ENCODE results near the gene ARG2. TPM values are rescaled to one million over a fixed set of nuclear protein-coding genes. Genes with fewer than 3 reads are reported as not detected.

Gene ARG2
- total RNA-seq, 1 experiment from 2014 or later, result 35.6 TPM

- H3K4me1 ChIP-seq (ENCODE audit: insufficient read depth, low read length, poor library complexity, severe bottlenecking), result no peaks in the 10 kb centered on the region
- CTCF ChIA-PET, result interaction anchor here (0.6 to 1.1 kb wide), 13 partner anchors 12 to 1307 kb away, joined by 3 to 17 read pairs (median 11); partner anchors contain the start of genes ARG2, PIGH and RDH11
- POLR2A ChIA-PET (ENCODE audit: low non-redundant PET), result interaction anchor here (0.5 to 0.6 kb wide), 2 partner anchors 48 to 219 kb away, joined by 3 to 4 read pairs; no protein-coding TSS in a partner anchor
- H3K27ac ChIP-seq (ENCODE audit: low read depth, low read length, poor library complexity, severe bottlenecking), result no peak overlapping the region
- BruUV-seq (replicated peaks), result no TSS peak
- TF ChIP-seq CTCF (conservative IDR thresholded peaks at IDR 0.05; ENCODE audit: low read depth, low read length) (peak; percentile 73), EZH2 (IDR thresholded peaks at IDR 0.05; ENCODE audit: borderline replicate concordance, low read depth, low read length, poor library complexity, severe bottlenecking) (no peak)
- no peak overlapping the region for H3K4me3 ChIP-seq (ENCODE audit: low read depth, low read length, poor library complexity, severe bottlenecking)
- H3K36me3 ChIP-seq (ENCODE audit: insufficient read depth, low read length, poor library complexity, severe bottlenecking), result no peaks in the 10 kb centered on the region
- intact Hi-C loops (cut with micrococcal nuclease; ENCODE audit: unreplicated experiment), result loop anchor here (1.0 to 2.0 kb wide), 4 partner anchors 48 to 240 kb away; partner anchors contain the start of gene ARG2
- peak; percentile 74 for DNase-seq (ENCODE audit: low spot score)
- no peaks in the 10 kb centered on the region for H3K9me3 ChIP-seq (ENCODE audit: low read depth, low read length, poor library complexity, severe bottlenecking)
- H3K27me3 ChIP-seq (replicated peaks; ENCODE audit: insufficient read depth, low read depth, low read length, poor library complexity), result no peaks in the 10 kb centered on the region
These were observed 47.2 kb downstream of the ARG2 start for GRCh38 chr14:67666750-67667449.

GRCh38 chr14:67668559-67668958, 48.8 kb downstream of the ARG2 start:
- DNase-seq (ENCODE audit: low spot score), result no peak
- ChIA-PET CTCF (no interaction called here), POLR2A (ENCODE audit: low non-redundant PET) (interaction anchor here (0.6 kb wide), 1 partner anchor 77 kb away, joined by 4 read pairs; no protein-coding TSS in a partner anchor)
- TF ChIP-seq EZH2 (IDR thresholded peaks at IDR 0.05; ENCODE audit: borderline replicate concordance, low read depth, low read length, poor library complexity, severe bottlenecking) (no peak), CTCF (conservative IDR thresholded peaks at IDR 0.05; ENCODE audit: low read depth, low read length) (no peak)
- no peaks in the 10 kb centered on the region for H3K27me3 ChIP-seq (replicated peaks; ENCODE audit: insufficient read depth, low read depth, low read length, poor library complexity)
- peaks cover 6% of the 10 kb centered on the region for H3K4me1 ChIP-seq (ENCODE audit: insufficient read depth, low read length, poor library complexity, severe bottlenecking)
- no TSS peak for BruUV-seq (replicated peaks)
- H3K27ac ChIP-seq (ENCODE audit: low read depth, low read length, poor library complexity, severe bottlenecking), result no peak overlapping the region
- H3K9me3 ChIP-seq (ENCODE audit: low read depth, low read length, poor library complexity, severe bottlenecking), result no peaks in the 10 kb centered on the region
- no peak overlapping the region for H3K4me3 ChIP-seq (ENCODE audit: low read depth, low read length, poor library complexity, severe bottlenecking)
- no peaks in the 10 kb centered on the region for H3K36me3 ChIP-seq (ENCODE audit: insufficient read depth, low read length, poor library complexity, severe bottlenecking)
- intact Hi-C loops (cut with micrococcal nuclease; ENCODE audit: unreplicated experiment), result no loop called here

- no peaks in the 10 kb centered on the region for H3K27me3 ChIP-seq (replicated peaks; ENCODE audit: insufficient read depth, low read depth, low read length, poor library complexity)
- H3K9me3 ChIP-seq (ENCODE audit: low read depth, low read length, poor library complexity, severe bottlenecking), result no peaks in the 10 kb centered on the region
- peaks cover 24% of the 10 kb centered on the region for H3K36me3 ChIP-seq (ENCODE audit: insufficient read depth, low read length, poor library complexity, severe bottlenecking)
- peak overlapping the region; percentile 98 for H3K4me3 ChIP-seq (ENCODE audit: low read depth, low read length, poor library complexity, severe bottlenecking)
- H3K27ac ChIP-seq (ENCODE audit: low read depth, low read length, poor library complexity, severe bottlenecking), result peak overlapping the region; percentile 100
- ChIA-PET POLR2A (ENCODE audit: low non-redundant PET) (no interaction called here), CTCF (no interaction called here)
- H3K4me1 ChIP-seq (ENCODE audit: insufficient read depth, low read length, poor library complexity, severe bottlenecking), result peaks cover 13% of the 10 kb centered on the region
- TSS peak; percentile 35 for BruUV-seq (replicated peaks)
- DNase-seq (ENCODE audit: low spot score), result no peak
- TF ChIP-seq CTCF (conservative IDR thresholded peaks at IDR 0.05; ENCODE audit: low read depth, low read length) (no peak), EZH2 (IDR thresholded peaks at IDR 0.05; ENCODE audit: borderline replicate concordance, low read depth, low read length, poor library complexity, severe bottlenecking) (no peak)
- intact Hi-C loops (cut with micrococcal nuclease; ENCODE audit: unreplicated experiment), result no loop called here
These were observed 53.7 kb downstream of the ARG2 start for GRCh38 chr14:67673451-67673850.

Data from A673 (cell line).